SIG-M5 (cell line): ENCODE results near the gene VILL.
"Not testable (repeated sequence)": the region's sequence is repeated elsewhere in the genome, so short reads cannot be mapped to it uniquely, and the experiment has no call there.

Source experiments
- DNase-seq: peaks from one replicate; lab custom pipeline; 2025; lab: John Stamatoyannopoulos, UW

The VILL gene

DNA sequence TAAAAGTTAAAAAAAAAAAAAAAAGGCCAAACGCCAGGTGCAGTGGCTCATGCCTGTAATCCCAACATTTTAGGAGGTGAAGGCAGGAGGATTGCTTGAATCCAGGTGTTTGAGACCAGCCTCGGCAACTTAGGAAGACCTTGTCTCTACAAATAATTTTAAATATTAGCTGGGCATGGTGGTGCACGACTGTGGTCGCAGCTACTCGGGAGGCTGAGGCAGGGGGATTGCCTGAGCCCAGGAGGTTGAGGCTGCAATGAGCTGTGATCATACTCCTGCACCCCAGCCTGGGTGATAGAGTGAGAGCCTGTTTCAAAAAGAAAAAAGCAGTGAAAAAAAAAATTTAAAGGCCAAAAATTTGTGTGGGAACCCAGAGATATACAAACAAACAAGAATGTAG lies 45.7 kb downstream of the VILL start:
- DNase-seq: no peak

DNA sequence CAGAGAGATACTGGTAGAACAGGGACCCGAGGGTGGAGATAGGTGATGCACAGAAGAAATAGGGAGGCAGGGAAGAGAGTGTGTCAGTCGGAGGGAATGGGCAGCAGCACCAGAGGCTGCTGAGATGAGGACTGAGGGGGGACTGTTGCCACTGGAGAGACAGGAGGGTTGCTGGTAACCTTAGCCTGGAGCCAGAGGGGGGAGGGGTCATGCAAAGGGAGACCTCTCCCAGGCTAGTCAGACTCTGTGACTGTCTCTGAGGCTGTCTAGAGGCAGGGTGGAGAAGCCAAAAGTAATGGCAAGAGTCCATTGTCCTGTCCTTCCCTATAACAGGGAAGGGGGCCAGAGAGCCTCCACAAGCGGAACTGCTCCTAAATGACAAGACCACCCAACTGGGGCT lies 46.3 kb downstream of the VILL start:
- DNase-seq: no peak

GRCh38 chr3:38038447-38038911 lies 47.9 kb downstream of the VILL start:
- no peak for DNase-seq

- DNase-seq: no peak
Measured at GRCh38 chr3:38039101-38039898, 48.7 kb downstream of the VILL start, which contains the start of gene DLEC1. TSS of gene DLEC1 (plus strand) at chr3:38039208. CDS start at chr3:38039226, 18 bp downstream.

DNA sequence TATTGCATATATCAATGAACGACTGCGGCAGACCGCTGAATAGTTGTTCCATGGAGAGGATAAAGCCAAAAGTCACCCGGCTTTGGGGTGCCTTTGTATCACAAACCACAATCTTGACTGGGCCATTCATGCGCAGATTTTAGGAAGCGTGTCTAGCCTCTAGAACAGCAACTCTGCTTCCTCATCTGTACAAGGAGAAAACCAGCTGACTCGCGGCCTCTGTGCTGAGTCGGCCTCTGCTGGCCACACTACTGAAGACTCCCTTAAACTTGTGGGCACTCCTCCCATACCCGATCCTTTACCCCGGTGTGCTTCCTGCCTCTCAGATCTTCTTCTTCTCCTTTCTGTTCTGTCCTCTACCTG lies 49.3 kb downstream of the VILL start:
- peak; percentile 29 for DNase-seq

DNA sequence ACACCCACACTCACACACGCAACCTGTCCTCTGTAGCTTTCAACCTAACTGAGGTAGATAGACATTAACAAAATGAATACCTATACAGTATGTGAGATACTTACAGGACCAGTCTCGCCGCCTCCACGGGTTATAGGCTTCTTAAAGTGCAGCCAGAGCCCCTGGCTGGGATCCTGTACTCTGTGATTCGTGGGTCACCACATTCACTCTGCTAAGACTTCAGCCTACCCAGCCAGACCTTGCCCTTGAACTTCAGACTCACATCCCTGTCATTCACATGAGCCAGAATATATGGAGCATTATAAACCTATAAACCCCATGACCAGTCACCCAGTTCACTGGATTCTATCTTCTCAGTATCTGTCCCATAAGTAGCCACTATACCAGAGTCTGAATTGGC lies 49.8 kb downstream of the VILL start:
- DNase-seq: no peak

DNA sequence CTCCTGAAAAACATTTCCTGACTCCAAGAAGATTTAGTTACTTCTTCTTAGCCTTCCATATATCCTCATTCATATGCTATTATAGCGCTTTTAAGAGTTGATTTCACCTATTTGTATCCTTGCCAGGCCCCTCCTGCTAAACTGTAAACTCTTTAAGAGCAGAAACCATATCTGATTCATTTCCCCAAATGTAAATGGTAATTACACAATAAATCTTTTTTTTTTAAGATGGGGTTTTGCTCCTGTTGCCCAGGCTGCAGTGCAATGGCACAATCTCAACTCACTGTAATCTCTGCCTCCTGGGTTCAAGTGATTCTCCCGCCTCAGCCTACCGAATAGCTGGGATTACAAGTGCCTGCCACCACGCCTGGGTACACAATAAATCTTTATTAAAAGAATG lies 52.9 kb downstream of the VILL start:
- DNase-seq: no peak

DNA sequence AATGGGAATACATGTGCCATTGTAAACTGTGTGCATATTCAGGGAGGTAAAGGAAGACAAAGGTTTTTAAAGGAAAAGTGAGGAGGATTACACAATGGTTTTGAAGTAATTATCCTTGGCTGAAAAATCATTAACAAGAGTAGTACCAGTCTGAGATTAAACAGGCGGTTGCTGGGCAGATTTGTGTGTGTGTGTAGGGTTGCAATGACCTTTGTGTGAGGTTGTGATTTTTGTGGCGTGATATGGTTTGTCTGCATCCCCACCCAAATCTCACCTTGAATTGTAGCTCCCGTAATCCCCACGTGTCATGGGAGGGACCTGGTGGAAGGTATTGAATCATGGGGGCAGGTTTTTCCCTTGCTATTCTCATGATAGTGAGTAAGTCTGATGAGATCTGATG lies 55.4 kb downstream of the VILL start:
- DNase-seq: no peak

- no peak for DNase-seq
Measured at GRCh38 chr3:38046821-38047220, 56.2 kb downstream of the VILL start.

GRCh38 chr3:38047896-38048295 lies 57.3 kb downstream of the VILL start:
- no peak for DNase-seq

GRCh38 chr3:38049358-38050126 lies 59.0 kb downstream of the VILL start:
- no peak for DNase-seq

- DNase-seq: no peak
Measured at GRCh38 chr3:38051131-38051530, 60.5 kb downstream of the VILL start.

DNA sequence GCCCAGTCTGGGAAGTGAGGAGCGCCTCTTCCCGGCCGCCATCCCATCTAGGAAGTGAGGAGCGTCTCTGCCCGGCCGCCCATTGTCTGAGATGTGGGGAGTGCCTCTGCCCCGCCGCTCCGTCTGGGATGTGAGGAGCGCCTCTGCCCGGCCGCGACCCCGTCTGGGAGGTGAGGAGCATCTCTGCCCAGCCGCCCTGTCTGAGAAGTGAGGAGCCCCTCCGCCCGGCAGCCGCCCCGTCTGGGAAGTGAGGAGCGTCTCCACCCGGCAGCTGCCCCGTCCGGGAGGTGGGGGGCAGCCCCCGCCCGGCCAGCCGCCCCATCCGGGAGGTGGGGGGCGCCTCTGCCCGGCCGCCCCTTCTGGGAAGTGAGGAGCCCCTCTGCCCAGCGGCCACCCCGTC lies 62.7 kb downstream of the VILL start:
- DNase-seq: not testable (repeated sequence)

GRCh38 chr3:38053813-38054498 lies 63.4 kb downstream of the VILL start:
- DNase-seq: not testable (repeated sequence)

DNA sequence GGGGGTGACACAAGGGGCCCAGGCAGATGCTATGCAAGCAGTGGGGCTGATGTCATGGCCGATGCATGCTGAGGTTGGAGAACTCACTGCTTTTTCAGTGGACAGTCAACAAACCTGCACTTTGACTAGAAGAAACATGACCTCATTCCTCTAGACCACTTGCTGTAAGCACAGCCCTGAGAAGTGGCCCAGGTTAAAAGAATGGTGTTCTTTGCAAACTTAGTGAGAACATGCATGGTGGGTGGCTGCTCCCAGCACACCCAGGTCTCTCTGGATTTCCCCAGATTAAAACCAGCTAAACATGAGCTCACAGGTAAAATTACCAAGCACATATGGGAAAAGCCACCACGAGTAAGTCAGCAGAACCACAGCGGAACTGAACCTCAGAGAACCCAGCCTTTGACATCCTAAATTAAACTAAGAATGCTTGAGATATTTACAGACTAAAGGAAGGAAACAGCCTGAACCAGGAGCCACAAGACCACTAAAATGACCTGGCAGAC lies 64.0 kb downstream of the VILL start:
- no peak for DNase-seq
